H1 (cell line): ENCODE data around the gene ZBTB7B. TPM values are rescaled to one million over a fixed set of nuclear protein-coding genes. Genes with fewer than 3 reads are reported as not detected.

Experiments
- CTCF ChIA-PET: fragments of 300-600 bp; sonication (Branson Sonifier 250); formaldehyde crosslinking; loops from one replicate; lab custom pipeline; 2021; ENCODE audit not compliant: partially characterized antibody; lab: Charles Lee
- POLR2A ChIA-PET: fragments of 300-600 bp; sonication (Branson Sonifier 250); formaldehyde crosslinking; loops from one replicate; lab custom pipeline; 2021; ENCODE audit warnings: inconsistent platforms; ENCODE audit not compliant: partially characterized antibody; lab: Charles Lee
- DNase-seq, 2 experiments: peaks; one replicate each; pipeline versions ENCODE4 v3.0.0 to v3.0.0-alpha.2; 2010 to 2022; ENCODE audit warnings: low spot score in 2 of 2, low read depth in 1 of 2, mixed read lengths in 1 of 2
- FAIRE-seq: peaks from 2 replicates; lab custom pipeline; 2011; peaks lifted over from hg19 to GRCh38; lab: Jason Lieb, UNC
- H2AFZ ChIP-seq: 2 replicates; pipeline ENCODE4 v1.8.1; 2012; ENCODE audit warnings: low read length, inconsistent platforms
- H2AK5ac ChIP-seq: 2 replicates; pipeline ENCODE4 v1.6.1; 2013; ENCODE audit warnings: low read depth, low read length
- H2BK120ac ChIP-seq: replicated peaks from 2 replicates; pipeline ENCODE3; 2013; ENCODE audit warnings: low read depth, low read length, inconsistent platforms
- H2BK12ac ChIP-seq: 2 replicates; pipeline ENCODE4 v1.6.1; 2013; ENCODE audit warnings: low read depth, low read length
- H2BK15ac ChIP-seq: 2 replicates; pipeline ENCODE4 v1.6.1; 2013; ENCODE audit warnings: low read length
- H2BK20ac ChIP-seq: 2 replicates; pipeline ENCODE4 v1.6.1; 2013; ENCODE audit warnings: low read length
- H2BK5ac ChIP-seq: 2 replicates; pipeline ENCODE4 v1.6.1; 2013; ENCODE audit warnings: low read depth, low read length
- H3K14ac ChIP-seq: 2 replicates; pipeline ENCODE4 v1.6.1; 2013; ENCODE audit warnings: inconsistent platforms; ENCODE audit not compliant: insufficient read length
- H3K18ac ChIP-seq: 2 replicates; pipeline ENCODE4 v1.6.1; 2013; ENCODE audit warnings: low read length; ENCODE audit errors: extremely low read depth
- H3K23ac ChIP-seq: 2 replicates; pipeline ENCODE4 v1.6.1; 2013; ENCODE audit warnings: inconsistent platforms; ENCODE audit not compliant: insufficient read length
- H3K23me2 ChIP-seq: 2 replicates; pipeline ENCODE4 v1.6.1; 2013; ENCODE audit warnings: low read depth, low read length
- H3K27ac ChIP-seq: 2 replicates; pipeline ENCODE4 v1.6.1; 2011; ENCODE audit warnings: low read depth, low read length, inconsistent platforms
- H3K27me3 ChIP-seq, 4 experiments: replicated peaks in 1 of 4; 1 replicate in 1 of 4; 2 replicates in 3 of 4; pipeline versions ENCODE4 v1.6.1 to v1.8.1; 2011 to 2013; ENCODE audit warnings: low read length in 3 of 4, mild to moderate bottlenecking in 3 of 4, inconsistent platforms in 2 of 4, mixed read lengths in 2 of 4, moderate library complexity in 1 of 4; ENCODE audit not compliant: control insufficient read depth in 3 of 4, insufficient read depth in 3 of 4; ENCODE audit errors: extremely low read depth in 1 of 4
- H3K36me3 ChIP-seq, 4 experiments: 2 replicates each; pipeline versions ENCODE4 v1.6.1 to v1.8.1; 2011 to 2013; ENCODE audit warnings: mild to moderate bottlenecking in 4 of 4, low read length in 3 of 4, moderate library complexity in 2 of 4, control low read depth in 1 of 4, inconsistent platforms in 1 of 4; ENCODE audit not compliant: insufficient read depth in 4 of 4, control insufficient read depth in 2 of 4
- H3K4ac ChIP-seq: replicated peaks from 2 replicates; pipeline ENCODE3; 2013; ENCODE audit warnings: low read length, low read depth, mixed read lengths, inconsistent platforms; ENCODE audit not compliant: insufficient read length
- H3K4me1 ChIP-seq, 4 experiments: replicated peaks in 1 of 4; 1 replicate in 1 of 4; 2 replicates in 3 of 4; pipeline versions ENCODE4 v1.6.1 to v1.8.1; 2011 to 2013; ENCODE audit warnings: low read length in 3 of 4, inconsistent platforms in 2 of 4, mixed read lengths in 1 of 4; ENCODE audit not compliant: insufficient read depth in 4 of 4, control insufficient read depth in 3 of 4
- H3K4me2 ChIP-seq, 2 experiments: 2 replicates each; pipeline versions ENCODE4 v1.6.1 to v1.8.1; 2011 to 2013; ENCODE audit warnings: low read depth in 2 of 2, low read length in 2 of 2, control low read depth in 1 of 2, inconsistent platforms in 1 of 2, mild to moderate bottlenecking in 1 of 2; ENCODE audit not compliant: insufficient read depth in 1 of 2
- H3K4me3 ChIP-seq, 4 experiments: fragments of 200-600, 300-600 bp in 1 of 4; sonication (generic), shearing (Covaris generic), sonication (Bioruptor Twin) in 1 of 4; 2 replicates each; pipeline versions ENCODE4 v1.5.1 to v1.8.1; 2011 to 2016; ENCODE audit warnings: low read length in 4 of 4, low read depth in 3 of 4, control low read depth in 2 of 4, inconsistent platforms in 2 of 4, mild to moderate bottlenecking in 2 of 4, mixed read lengths in 1 of 4, moderate library complexity in 1 of 4; ENCODE audit not compliant: insufficient read depth in 2 of 4; ENCODE audit errors: extremely low read depth in 1 of 4
- H3K56ac ChIP-seq: replicated peaks from 2 replicates; pipeline ENCODE3; 2013; ENCODE audit warnings: low read depth, mild to moderate bottlenecking, mixed read lengths, low read length, inconsistent platforms; ENCODE audit not compliant: insufficient read length
- H3K79me1 ChIP-seq: 2 replicates; pipeline ENCODE4 v1.6.1; 2013; ENCODE audit warnings: low read depth, low read length, control low read depth
- H3K79me2 ChIP-seq, 2 experiments: 2 replicates each; pipeline versions ENCODE4 v1.6.1 to v1.8.1; 2012 to 2013; ENCODE audit warnings: low read length in 2 of 2, mild to moderate bottlenecking in 2 of 2, inconsistent platforms in 1 of 2; ENCODE audit not compliant: insufficient read depth in 2 of 2, control insufficient read depth in 1 of 2
- H3K9ac ChIP-seq, 4 experiments: replicated peaks in 1 of 4; 1 replicate in 1 of 4; 2 replicates in 3 of 4; pipeline versions ENCODE4 v1.6.1 to v1.8.1; 2011 to 2013; ENCODE audit warnings: low read depth in 3 of 4, low read length in 3 of 4, control low read depth in 2 of 4, mild to moderate bottlenecking in 2 of 4, moderate library complexity in 2 of 4, inconsistent platforms in 1 of 4; ENCODE audit errors: extremely low read depth in 1 of 4
- H3K9me3 ChIP-seq, 2 experiments: 2 replicates each; pipeline versions ENCODE4 v1.6.1 to v1.8.1; 2012 to 2013; ENCODE audit warnings: mild to moderate bottlenecking in 2 of 2, moderate library complexity in 2 of 2, control low read depth in 1 of 2, inconsistent platforms in 1 of 2, low read depth in 1 of 2, low read length in 1 of 2, mixed read lengths in 1 of 2; ENCODE audit not compliant: insufficient read depth in 2 of 2
- H4K20me1 ChIP-seq, 2 experiments: replicated peaks in 1 of 2; 2 replicates each; pipeline versions ENCODE3 to v1.8.1; 2011 to 2013; ENCODE audit warnings: inconsistent platforms in 2 of 2, low read length in 2 of 2, mild to moderate bottlenecking in 1 of 2; ENCODE audit not compliant: insufficient read depth in 2 of 2, control insufficient read depth in 1 of 2
- H4K5ac ChIP-seq: 2 replicates; pipeline ENCODE4 v1.6.1; 2013; ENCODE audit warnings: low read length, low read depth, mixed read lengths, inconsistent platforms; ENCODE audit not compliant: insufficient read length
- H4K8ac ChIP-seq: 2 replicates; pipeline ENCODE4 v1.8.0; 2013; ENCODE audit warnings: mild to moderate bottlenecking, moderate library complexity, low read length, inconsistent platforms; ENCODE audit not compliant: insufficient read depth; ENCODE audit errors: extremely low read depth
- H4K91ac ChIP-seq: replicated peaks from 2 replicates; pipeline ENCODE3; 2013; ENCODE audit warnings: low read length, mixed read lengths, inconsistent platforms; ENCODE audit not compliant: insufficient read length
- CHD1 ChIP-seq: IDR thresholded peaks from 2 replicates; pipeline ENCODE4 v1.6.1; 2012; ENCODE audit warnings: low read depth, low read length, improper control_type of control experiment
- EP300 ChIP-seq, 2 experiments: IDR thresholded peaks; 1 replicate in 1 of 2; 2 replicates in 1 of 2; pipeline ENCODE4 v1.6.1; 2011 to 2012; ENCODE audit warnings: low read depth in 2 of 2, low read length in 2 of 2, mild to moderate bottlenecking in 2 of 2, borderline replicate concordance in 1 of 2, inconsistent platforms in 1 of 2, moderate library complexity in 1 of 2
- HDAC2 ChIP-seq, 2 experiments: fragments of 300-600 bp in 1 of 2; sonication (generic) in 1 of 2; IDR thresholded peaks; 2 replicates each; pipeline ENCODE4 v1.6.1; 2011 to 2012; ENCODE audit warnings: low read depth in 2 of 2, low read length in 2 of 2, mild to moderate bottlenecking in 2 of 2, moderate library complexity in 2 of 2, borderline replicate concordance in 1 of 2, inconsistent platforms in 1 of 2
- JUN ChIP-seq: IDR thresholded peaks from 2 replicates; pipeline ENCODE4 v1.6.1; 2011; ENCODE audit warnings: low read depth, mild to moderate bottlenecking, improper control_type of control experiment, low read length
- NANOG ChIP-seq: IDR thresholded peaks from 2 replicates; pipeline ENCODE4 v1.6.1; 2011; ENCODE audit warnings: low read length, low read depth, mild to moderate bottlenecking, inconsistent platforms; ENCODE audit not compliant: insufficient read depth, poor library complexity, severe bottlenecking
- PHF8 ChIP-seq: fragments of 200-600 bp; sonication (generic); conservative IDR thresholded peaks from 2 replicates; pipeline ENCODE4 v1.7.1; 2012; ENCODE audit warnings: low read depth, mild to moderate bottlenecking, inconsistent platforms, low read length, moderate library complexity
- SP4 ChIP-seq: IDR thresholded peaks from 2 replicates; pipeline ENCODE4 v1.6.1; 2012; ENCODE audit warnings: low read length, inconsistent platforms
- SUZ12 ChIP-seq: fragments of 200-600 bp; sonication (generic); IDR thresholded peaks from 2 replicates; pipeline ENCODE4 v1.6.1; 2012; ENCODE audit warnings: mild to moderate bottlenecking, inconsistent platforms, low read length, moderate library complexity, mixed read lengths
- TAF7 ChIP-seq: optimal IDR thresholded peaks from 2 replicates; pipeline ENCODE3; 2011; ENCODE audit warnings: low read depth, mild to moderate bottlenecking, inconsistent platforms, low read length, moderate library complexity, borderline replicate concordance
- ZNF274 ChIP-seq: IDR thresholded peaks from 2 replicates; pipeline ENCODE4 v1.7.0; 2012; ENCODE audit warnings: low read length, borderline replicate concordance; ENCODE audit errors: extremely low read depth
- WGBS, 2 experiments: shearing (Covaris generic) in 1 of 2; methylation state at CpG; one replicate each; pipeline versions ENCODE4 v1.1.6 to v1.1.7; 2013 to 2015; ENCODE audit warnings: low lambda C conversion rate in 2 of 2, mixed read lengths in 2 of 2, inconsistent platforms in 1 of 2, low coverage in 1 of 2, missing lambda C conversion rate in 1 of 2; ENCODE audit not compliant: insufficient replicate concordance in 2 of 2, insufficient coverage in 1 of 2, insufficient read length in 1 of 2; ENCODE audit errors: extremely low coverage in 1 of 2, missing lambda C conversion rate in 1 of 2; 5-methylcytosine and 5-hydroxymethylcytosine counted together
- polyA plus RNA-seq, 7 experiments: library from polyadenylated mRNA; depleted of rRNA in 3 of 7; stranded (reverse) in 5 of 7; unstranded in 2 of 7; fragments of >200 nt in 5 of 7; fragments of 200-250 nt in 2 of 7; gene quantifications; 1 replicate in 5 of 7; 2 replicates in 1 of 7; 4 replicates in 1 of 7; pipeline versions ENCODE4 v1.2.1 to v1.2.3, GENCODE V29; 2011 to 2013; ENCODE audit warnings: missing spikeins in 2 of 7, mixed read lengths in 2 of 7
- total RNA-seq: library from RNA; stranded (reverse); fragmentation: NEBNext Ultra II Directional; extraction: Animal tissue kit (Norgen Biotek cat#: 25700); gene quantifications from 2 replicates; pipeline ENCODE4 v1.2.1, GENCODE V29; 2021

Gene ZBTB7B
- total and polyA plus RNA-seq, 2 of the 8 experiments (the other 6 are each of a cell fraction or from before 2014, with no cell fraction given): 24.5 to 36.9 TPM

DNA sequence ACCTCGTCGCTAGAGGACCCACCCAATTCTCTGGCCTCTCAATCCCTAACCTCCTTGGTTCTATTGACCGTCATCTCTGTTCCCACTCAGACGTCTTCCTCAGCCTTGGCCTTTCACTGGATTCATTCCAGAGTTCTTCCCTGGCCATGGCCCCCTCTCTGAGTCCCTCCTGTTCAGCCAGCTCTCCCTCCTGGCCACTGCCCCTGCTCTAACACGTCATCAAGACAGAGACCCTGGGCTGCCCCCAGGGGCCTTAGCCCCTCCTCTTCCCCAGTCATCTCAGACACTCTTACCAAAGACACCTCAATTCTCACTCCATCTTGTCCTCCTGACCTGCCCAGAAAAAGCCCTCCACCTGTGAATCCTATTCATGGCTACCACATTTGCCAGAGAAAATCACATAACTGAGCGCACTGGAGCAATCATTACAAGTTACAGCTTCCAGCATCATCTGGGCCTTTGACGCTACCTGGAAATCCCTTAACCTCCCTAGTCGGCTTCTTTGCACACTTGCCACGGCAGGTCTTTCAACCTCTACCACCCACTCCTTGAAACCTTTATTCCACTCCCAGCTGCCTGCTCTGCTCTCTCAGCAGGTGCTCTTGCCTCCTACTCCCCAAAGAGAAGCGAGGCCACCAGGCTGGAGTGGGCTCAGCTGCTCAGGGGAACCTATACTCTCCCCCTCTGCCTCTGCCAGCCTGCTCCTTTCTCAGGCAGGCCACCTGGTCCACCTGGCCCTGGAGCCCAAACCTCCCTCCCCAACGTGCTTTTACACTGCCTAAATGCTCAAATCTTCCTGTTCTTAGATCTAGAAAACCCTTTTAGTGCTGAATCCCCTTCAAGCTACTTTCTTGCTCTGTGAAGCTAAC is 17.0 kb downstream of the ZBTB7B start:
- Histone ChIP-seq H4K8ac (no peak overlapping the region), H3K9me3 (no peaks in the 10 kb centered on the region), H3K23me2 (no peaks in the 10 kb centered on the region), H4K5ac (no peak overlapping the region), H4K20me1 (no peaks in the 10 kb centered on the region), H3K56ac (no peak overlapping the region), H3K79me1 (no peaks in the 10 kb centered on the region), H2BK12ac (no peak overlapping the region), H3K4me1 (peaks cover 0 to 11% (median 8%) of the 10 kb centered on the region in 4 experiments; a peak in 5 of 7 replicates), H3K79me2 (no peaks in the 10 kb centered on the region), H2AFZ (no peak overlapping the region), H4K91ac (no peak overlapping the region), H3K9ac (no peak overlapping the region), H2BK15ac (no peak overlapping the region), H3K14ac (no peak overlapping the region), H3K18ac (no peak overlapping the region), H3K4me2 (no peak overlapping the region), H3K36me3 (peaks cover 0 to 21% (median 11%) of the 10 kb centered on the region in 4 experiments; a peak in 4 of 8 replicates), H2BK120ac (no peak overlapping the region), H2AK5ac (no peak overlapping the region), H3K23ac (no peak overlapping the region), H3K4me3 (no peak overlapping the region), H3K27me3 (peaks cover 0 to 2% (median 0%) of the 10 kb centered on the region in 4 experiments; a peak in 1 of 7 replicates), H3K4ac (no peak overlapping the region), H3K27ac (no peak overlapping the region), H2BK5ac (no peak overlapping the region), H2BK20ac (no peak overlapping the region)
- WGBS, 2 experiments: 82% methylated on average over 11 of the region's 11 CpGs; no CpG with 5 or more reads in 1 of the 2 experiments
- no peak for FAIRE-seq
- CTCF ChIA-PET: interaction anchor here (0.6 to 18.6 kb wide), 16 partner anchors 10 to 540 kb away, joined by 3 to 354 read pairs (median 6); partner anchors contain the start of genes ADAM15, CHRNB2, DCST1 and DCST2
- POLR2A ChIA-PET: interaction anchor here (0.9 to 14.8 kb wide), 15 partner anchors 14 to 83 kb away, joined by 3 to 128 read pairs (median 6); partner anchors contain the start of genes CKS1B, DCST1, DCST2 and FLAD1
- DNase-seq: no peak
- TF ChIP-seq JUN: no peak
- TF ChIP-seq PHF8: no peak
- TF ChIP-seq NANOG: no peak
- TF ChIP-seq SP4: no peak
- no peak for TF ChIP-seq SUZ12
- no peak for TF ChIP-seq EP300 (IDR thresholded peaks at IDR 0.05; ENCODE audit: borderline replicate concordance in 1 of 2, low read depth in 2 of 2, low read length in 2 of 2)
- TF ChIP-seq CHD1: no peak
- no peak for TF ChIP-seq HDAC2 (IDR thresholded peaks at IDR 0.05; ENCODE audit: borderline replicate concordance in 1 of 2, low read depth in 2 of 2, low read length in 2 of 2)
- TF ChIP-seq ZNF274: no peak
- no peak for TF ChIP-seq TAF7
